Right renal cortex interstitium (tissue), 3 donors: Measurements from ENCODE around the gene KCNIP4. TPM values are rescaled to one million over a fixed set of nuclear protein-coding genes. Genes with fewer than 3 reads are reported as not detected.

Experiments used
- DNase-seq, 3 donors: peaks; one replicate each; pipeline ENCODE4 v3.0.0-alpha.2; 2013; ENCODE audit warnings: low read depth in 3 of 3, low spot score in 2 of 3
- polyA plus RNA-seq, 3 donors: library from polyadenylated mRNA; unstranded; fragments of 120-200 nt; gene quantifications; one replicate each; pipeline ENCODE4 v1.2.1, GENCODE V29; 2013; ENCODE audit not compliant: insufficient read length in 3 of 3

The KCNIP4 gene
- polyA plus RNA-seq, 3 donors = 14.4 to 15.3 (median 14.5) TPM

- DNase-seq = no peak
These were observed 46.7 kb downstream of the KCNIP4 start for GRCh38 chr4:21901831-21902230.

- DNase-seq = no peak
These were observed 47.3 kb downstream of the KCNIP4 start for GRCh38 chr4:21901281-21901680.

DNA sequence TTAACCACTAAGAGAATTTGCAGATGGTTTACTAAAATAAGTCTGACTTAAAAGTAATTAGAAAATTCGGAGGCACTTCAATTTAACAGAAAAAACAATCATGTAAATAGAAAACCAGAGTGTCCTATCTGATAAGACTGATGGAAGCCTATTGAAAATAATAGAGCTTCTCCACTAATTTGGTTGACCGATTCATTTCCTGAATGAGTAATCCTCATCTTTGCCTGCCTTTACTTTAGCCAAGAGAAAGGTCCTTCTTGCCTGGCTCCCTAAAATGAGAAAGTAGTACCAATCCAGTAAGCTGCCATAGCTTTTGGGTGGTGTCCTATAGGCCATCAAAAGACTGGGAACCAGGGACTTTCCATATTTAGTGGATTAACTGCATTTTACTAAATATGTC is 48.4 kb downstream of the KCNIP4 start:
- DNase-seq = no peak

- DNase-seq = no peak
These were observed 50.5 kb downstream of the KCNIP4 start for GRCh38 chr4:21898101-21898500.

DNA sequence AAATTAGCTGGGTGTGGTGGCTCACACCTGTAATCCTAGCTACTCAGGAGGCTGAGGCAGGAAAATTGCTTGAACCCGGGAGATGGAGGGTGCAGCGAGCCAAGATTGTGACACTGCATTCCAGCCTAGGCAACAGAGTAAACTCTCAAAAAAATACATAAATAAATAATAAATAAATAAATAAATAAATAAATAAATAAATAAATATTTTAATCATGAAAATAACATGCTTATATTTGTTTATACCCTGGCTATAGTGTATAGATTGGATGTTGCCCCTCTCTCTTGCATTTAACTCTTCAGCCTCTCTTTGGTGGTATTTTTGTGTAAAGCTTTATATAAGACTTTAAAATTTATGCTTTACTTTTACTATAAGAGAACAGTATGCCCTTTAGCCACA is 51.8 kb downstream of the KCNIP4 start:
- no peak for DNase-seq

DNA sequence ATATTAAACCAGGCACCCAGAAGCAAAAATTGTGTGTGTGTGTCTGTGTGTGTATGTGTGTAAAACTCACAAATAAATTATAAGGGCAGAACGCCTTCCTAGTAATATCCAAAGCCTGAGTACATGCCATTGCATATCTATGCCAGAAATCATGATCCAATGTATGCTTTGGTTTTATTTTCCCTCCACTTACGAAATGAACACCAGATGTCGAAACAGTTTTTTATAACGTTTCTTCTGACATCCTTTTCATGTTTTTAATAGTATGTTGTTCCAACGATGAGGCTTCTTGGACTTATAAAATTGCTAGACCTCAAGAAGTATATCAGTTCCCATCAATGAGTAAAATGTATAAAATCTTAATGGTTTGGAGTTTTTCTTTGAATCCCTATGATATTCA is 55.4 kb downstream of the KCNIP4 start:
- no peak for DNase-seq

GRCh38 chr4:21890231-21890630 is 58.3 kb downstream of the KCNIP4 start:
- no peak for DNase-seq

GRCh38 chr4:21888195-21888976 is 60.2 kb downstream of the KCNIP4 start:
- DNase-seq = no peak

- no peak for DNase-seq
These were observed 61.1 kb downstream of the KCNIP4 start for GRCh38 chr4:21887481-21887880.

- DNase-seq = no peak
These were observed 62.8 kb downstream of the KCNIP4 start for GRCh38 chr4:21885770-21886169.

DNA sequence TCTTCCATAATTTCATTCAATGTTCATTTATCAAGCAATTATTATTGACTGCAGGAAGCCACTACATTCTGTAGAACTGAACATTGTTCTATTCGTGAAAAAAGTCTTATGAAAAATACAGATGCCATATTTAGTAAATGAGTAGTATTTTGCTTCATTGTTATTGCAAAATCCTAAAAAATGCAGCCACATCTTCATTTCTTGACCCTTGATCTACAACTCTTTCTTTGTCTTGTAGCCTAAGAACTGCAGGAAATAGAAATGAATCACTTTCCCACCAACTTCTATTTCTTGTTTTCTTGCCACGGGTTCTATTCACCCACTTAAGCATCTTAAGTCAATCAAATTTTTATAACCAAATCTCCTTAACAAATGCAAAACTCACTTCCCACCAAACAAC is 63.3 kb downstream of the KCNIP4 start:
- DNase-seq = no peak

GRCh38 chr4:21884615-21885014 is 64.0 kb downstream of the KCNIP4 start:
- no peak for DNase-seq

- no peak for DNase-seq
These were observed 66.3 kb downstream of the KCNIP4 start for GRCh38 chr4:21882051-21882839.

DNA sequence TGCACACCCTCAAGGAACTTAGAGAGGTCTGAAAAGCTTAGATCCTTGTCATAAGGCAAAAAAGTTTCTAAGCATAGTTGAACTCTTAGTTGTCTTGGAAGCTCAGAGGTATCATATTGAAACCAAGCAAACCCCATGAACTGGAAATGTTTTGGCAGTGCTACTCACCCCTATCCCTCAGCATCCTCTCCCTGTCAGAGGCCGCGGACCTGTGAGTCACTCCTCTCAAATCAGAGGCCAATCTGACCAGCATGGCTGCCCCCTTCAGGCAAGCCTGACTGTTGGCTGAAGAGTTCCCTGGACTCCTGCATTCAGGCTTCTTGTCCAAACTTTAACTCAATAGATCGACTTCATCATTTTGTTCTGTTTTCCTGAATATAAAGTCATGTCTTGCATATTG is 69.4 kb downstream of the KCNIP4 start:
- no peak for DNase-seq

GRCh38 chr4:21876711-21877110 is 71.9 kb downstream of the KCNIP4 start:
- no peak for DNase-seq

GRCh38 chr4:21873145-21873544 is 75.4 kb downstream of the KCNIP4 start:
- DNase-seq = no peak

- DNase-seq = no peak
These were observed 76.5 kb downstream of the KCNIP4 start for GRCh38 chr4:21872101-21872500.

DNA sequence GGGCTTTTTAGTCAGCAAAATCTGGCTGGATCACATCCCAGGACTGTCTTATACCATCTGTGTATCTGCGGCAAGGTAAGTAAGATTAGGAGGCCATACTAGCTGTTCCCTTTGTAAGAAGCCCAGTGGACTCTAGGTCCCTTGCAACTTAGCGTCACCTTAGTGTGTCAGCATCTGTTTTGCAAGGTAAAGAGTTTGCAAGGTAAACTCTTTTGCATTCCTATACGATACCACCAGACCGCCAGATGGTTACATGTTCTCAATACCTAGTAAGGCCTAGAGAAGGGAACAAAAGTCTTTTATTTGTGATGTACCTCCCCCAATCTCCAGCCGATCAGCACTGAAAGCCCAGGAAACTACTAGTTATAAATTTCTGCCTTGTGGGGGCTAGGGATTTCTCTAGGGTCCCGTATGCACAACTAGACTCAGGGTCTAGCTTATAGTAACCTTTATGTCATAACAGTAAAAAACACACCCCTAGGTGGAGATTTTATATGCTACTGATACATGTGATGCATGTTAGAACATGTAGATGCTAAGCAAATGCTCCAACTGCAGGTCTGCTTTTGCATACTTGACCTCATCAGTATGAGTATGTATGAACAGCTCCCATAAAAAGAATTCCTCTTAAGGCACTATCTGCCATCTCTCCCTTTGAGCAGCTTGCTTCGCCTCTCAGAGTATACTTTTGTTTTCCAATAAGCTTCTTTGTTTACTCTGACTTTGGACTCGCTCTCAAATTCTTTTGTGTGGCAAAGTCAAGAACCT is 78.4 kb downstream of the KCNIP4 start:
- no peak for DNase-seq

DNA sequence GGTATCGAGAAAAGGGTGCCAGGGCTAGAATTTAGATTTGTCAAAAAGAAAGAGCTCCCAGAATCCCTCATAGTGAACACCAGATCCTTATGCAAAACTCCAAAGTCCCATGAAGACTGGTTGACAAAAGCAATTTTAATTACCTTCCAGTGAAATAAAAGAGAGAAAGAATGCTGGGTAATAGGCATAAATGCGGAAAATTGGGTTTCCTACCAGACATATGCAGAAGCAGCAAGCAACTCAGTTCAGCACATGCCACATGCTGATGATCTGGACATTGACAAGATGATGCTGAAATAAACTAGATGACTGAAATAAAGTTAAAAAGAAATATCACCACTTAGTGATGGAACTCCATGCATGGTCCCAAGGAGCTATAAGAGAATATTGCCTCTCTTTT is 83.9 kb downstream of the KCNIP4 start:
- no peak for DNase-seq

GRCh38 chr4:21862917-21863316 is 85.7 kb downstream of the KCNIP4 start:
- no peak for DNase-seq

GRCh38 chr4:21858971-21859370 is 89.6 kb downstream of the KCNIP4 start:
- no peak for DNase-seq
